ENCODE measurements around the gene PNLIPRP1. TPM values are rescaled to one million over a fixed set of nuclear protein-coding genes. Genes with fewer than 3 reads are reported as not detected.
A peak's percentile ranks its signal among the peaks of the same experiment; 100 is the strongest.

The PNLIPRP1 gene
- total RNA-seq, result 1 to 10 TPM in 2 of 8 experiments, under 1 TPM in 2, not detected in 4; 0.41 to 2.0 (median 0.82) TPM

DNA sequence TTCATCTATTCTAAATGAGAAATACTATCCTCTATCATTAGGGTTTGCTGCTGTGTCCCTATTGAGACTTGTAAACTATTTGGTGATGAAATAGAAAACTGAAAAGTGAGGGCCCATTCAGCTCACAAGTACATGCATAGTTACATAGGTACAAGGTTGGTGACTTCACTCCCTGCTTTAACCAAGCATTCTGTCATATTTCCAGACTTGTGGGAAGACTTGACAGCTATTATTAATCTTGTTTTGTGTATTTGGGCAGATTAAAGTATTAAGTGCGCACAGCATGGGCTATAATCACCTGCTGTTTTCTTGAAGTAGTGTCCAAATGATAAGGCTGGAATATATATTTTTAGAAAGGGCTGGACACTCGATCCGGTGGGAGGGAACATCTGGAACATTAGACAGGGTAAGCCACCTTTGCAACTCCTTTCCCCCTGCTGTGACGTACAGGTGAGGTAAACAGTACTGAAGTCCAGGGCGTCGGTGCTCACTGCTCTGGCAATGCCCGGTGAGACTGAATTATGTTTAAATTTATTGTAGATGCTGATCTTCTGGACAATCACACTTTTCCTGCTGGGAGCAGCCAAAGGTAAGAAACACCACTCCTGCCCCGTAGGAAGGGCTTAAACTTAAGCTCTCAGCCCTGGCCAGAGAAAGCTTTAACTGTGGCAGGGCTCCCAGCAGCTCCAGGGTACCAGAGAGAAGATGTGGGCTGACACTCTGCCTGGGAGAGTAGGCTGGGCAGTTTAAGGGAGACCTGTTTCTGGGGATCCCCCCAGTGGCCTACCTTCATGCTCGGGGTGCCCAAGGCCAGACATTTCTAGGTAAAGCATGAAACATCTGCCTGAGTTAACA is at the start of gene PNLIPRP1:
Gene PNLIPRP1, plus strand, starts transcription at position 370 of the 855 bp plus-strand sequence. Its CDS starts 171 bp downstream, at position 541.
- 19 to 94% (median 62%) methylated on average over 2 to 6 of the region's 9 CpGs; no CpG with 5 or more reads in 1 of the 10 experiments for WGBS, 10 experiments
- in situ Hi-C loops (cut with MboI; ENCODE audit: low pct_unique_long_range_greater_than_20kb in 2 of 9, low sequenced_read_pairs in 9 of 9, unreplicated experiment in 9 of 9), result no loop called here

GRCh38 chr10:116542007-116542677 is 48.6 kb upstream of the PNLIPRP1 start:
- Histone ChIP-seq H3K4me3 (no peak overlapping the region), H3K27ac (no peak overlapping the region), H3K4me1 (replicated peaks in 1 of 2) (peaks cover 0 to 8% of the 10 kb centered on the region in 2 donors)
- ATAC-seq (replicated peaks in 6 of 8), result no peak
- in situ Hi-C loops (cut with MboI; ENCODE audit: low pct_unique_long_range_greater_than_20kb in 2 of 9, low sequenced_read_pairs in 9 of 9, unreplicated experiment in 9 of 9), result no loop called here

More for the DNA sequence above, at the start of gene PNLIPRP1:
- no peak within 1 kb of the TSS for H3K27ac ChIP-seq
- ATAC-seq (replicated peaks in 6 of 8), result no peak
- no peak within 1 kb of the TSS for H3K4me3 ChIP-seq
- H3K4me1 ChIP-seq (replicated peaks in 1 of 2), result no peaks in the 10 kb centered on the region

GRCh38 chr10:116545122-116545521 is 45.6 kb upstream of the PNLIPRP1 start:
- H3K4me3 ChIP-seq, result no peak overlapping the region
- H3K27ac ChIP-seq, result no peak overlapping the region
- 8 to 100% (median 69%) methylated on average over 1 of the region's 1 CpG for WGBS, 10 experiments
- in situ Hi-C loops (cut with MboI; ENCODE audit: low pct_unique_long_range_greater_than_20kb in 2 of 9, low sequenced_read_pairs in 9 of 9, unreplicated experiment in 9 of 9), result no loop called here
- H3K4me1 ChIP-seq (replicated peaks in 1 of 2), result peaks cover 0 to 8% of the 10 kb centered on the region in 2 donors
- ATAC-seq (replicated peaks in 6 of 8), result peak in 1 of 8 experiments; percentile 19

DNA sequence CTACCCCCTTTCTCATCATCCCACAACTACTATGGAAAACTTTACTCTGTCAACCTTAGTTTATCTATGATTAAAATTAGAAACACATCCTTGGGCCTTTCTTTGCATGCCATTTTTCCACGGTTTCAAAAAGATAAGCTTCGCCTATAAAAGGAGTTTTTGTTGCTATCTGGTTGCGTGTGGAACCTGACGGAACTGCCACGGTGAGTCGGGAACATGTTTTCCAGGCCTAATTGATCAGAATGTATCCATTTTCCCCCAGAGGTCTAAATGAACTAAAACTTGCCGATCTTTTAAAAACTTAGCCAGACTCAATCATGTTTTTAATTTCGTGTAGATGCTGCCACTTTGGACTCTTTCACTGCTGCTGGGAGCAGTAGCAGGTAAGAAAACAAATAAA is 45.0 kb upstream of the PNLIPRP1 start, which contains the start of gene PNLIP:
Gene PNLIP, plus strand, starts transcription at position 176 of the 400 bp plus-strand sequence. Its CDS starts 162 bp downstream, at position 338.
- no peak within 1 kb of the TSS for H3K4me3 ChIP-seq
- no peak within 1 kb of the TSS for H3K27ac ChIP-seq
- 29 to 87% (median 80%) methylated on average over 3 to 8 of the region's 8 CpGs; no CpG with 5 or more reads in 1 of the 10 experiments for WGBS, 10 experiments
- no peak for ATAC-seq (replicated peaks in 6 of 8)
- in situ Hi-C loops (cut with MboI; ENCODE audit: low pct_unique_long_range_greater_than_20kb in 2 of 9, low sequenced_read_pairs in 9 of 9, unreplicated experiment in 9 of 9), result no loop called here
- H3K4me1 ChIP-seq (replicated peaks in 1 of 2), result peaks cover 0 to 8% of the 10 kb centered on the region in 2 donors

GRCh38 chr10:116548301-116548700 is 42.5 kb upstream of the PNLIPRP1 start:
- Histone ChIP-seq H3K4me3 (no peak overlapping the region), H3K27ac (no peak overlapping the region), H3K4me1 (replicated peaks in 1 of 2) (peaks cover 0 to 8% of the 10 kb centered on the region in 2 donors)
- in situ Hi-C loops (cut with MboI; ENCODE audit: low pct_unique_long_range_greater_than_20kb in 2 of 9, low sequenced_read_pairs in 9 of 9, unreplicated experiment in 9 of 9), result no loop called here
- WGBS, 10 experiments, result 17 to 97% (median 65%) methylated on average over 2 to 5 of the region's 5 CpGs; no CpG with 5 or more reads in 2 of the 10 experiments
- no peak for ATAC-seq (replicated peaks in 6 of 8)

DNA sequence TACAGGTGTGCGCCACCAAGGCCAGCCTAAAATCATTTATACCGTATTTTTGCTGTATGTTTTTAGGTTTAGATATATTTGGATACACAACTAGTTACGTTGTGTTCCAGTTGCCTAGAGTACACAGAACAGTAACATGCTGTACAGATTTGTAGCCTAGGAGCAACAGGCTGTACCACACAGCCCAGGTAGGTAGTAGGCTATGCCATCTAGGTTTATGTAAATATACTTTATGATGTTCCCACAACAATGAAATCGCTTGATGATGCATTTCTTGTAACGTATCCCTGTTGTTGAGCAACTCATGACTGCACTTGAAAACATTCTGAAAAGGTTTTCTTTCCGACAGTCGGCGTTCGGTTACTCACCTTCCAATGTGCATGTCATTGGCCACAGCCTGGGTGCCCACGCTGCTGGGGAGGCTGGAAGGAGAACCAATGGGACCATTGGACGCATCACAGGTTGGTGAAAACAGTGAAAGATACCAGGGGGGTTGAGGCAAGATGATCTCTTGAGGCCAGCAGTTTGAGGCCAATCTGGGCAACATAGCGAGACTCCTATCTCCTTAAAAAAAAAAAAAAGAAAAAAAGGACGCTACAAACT is 37.3 kb upstream of the PNLIPRP1 start:
- no peak overlapping the region for H3K4me3 ChIP-seq
- no peak for ATAC-seq (replicated peaks in 6 of 8)
- H3K27ac ChIP-seq, result no peak overlapping the region
- 36 to 91% (median 68%) methylated on average over 2 to 12 of the region's 13 CpGs; no CpG with 5 or more reads in 2 of the 10 experiments for WGBS, 10 experiments
- peaks cover 0 to 4% of the 10 kb centered on the region in 2 donors for H3K4me1 ChIP-seq (replicated peaks in 1 of 2)
- in situ Hi-C loops (cut with MboI; ENCODE audit: low pct_unique_long_range_greater_than_20kb in 2 of 9, low sequenced_read_pairs in 9 of 9, unreplicated experiment in 9 of 9), result no loop called here

DNA sequence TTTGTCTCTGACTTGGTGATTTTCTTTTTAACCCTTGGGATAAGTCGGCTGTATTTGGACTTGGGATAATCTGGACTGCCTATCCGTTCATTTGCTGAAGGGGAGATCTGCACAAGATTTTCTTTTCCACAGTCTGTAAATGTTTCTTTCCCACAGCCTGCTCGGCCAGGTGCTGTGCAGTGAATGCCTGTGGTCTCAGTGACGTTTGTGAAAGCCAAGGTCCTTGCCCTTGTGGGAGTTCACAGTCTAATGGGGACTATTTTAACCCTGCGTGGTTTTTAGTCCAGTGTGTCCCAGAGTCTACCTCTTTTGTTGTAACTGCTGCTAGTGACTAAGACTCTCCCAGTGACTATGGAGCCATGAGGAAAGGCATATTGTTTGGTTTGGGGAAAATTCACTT is 36.1 kb upstream of the PNLIPRP1 start:
- Histone ChIP-seq H3K4me3 (no peak overlapping the region), H3K27ac (no peak overlapping the region), H3K4me1 (replicated peaks in 1 of 2) (peaks cover 0 to 4% of the 10 kb centered on the region in 2 donors)
- ATAC-seq (replicated peaks in 6 of 8), result no peak
- in situ Hi-C loops (cut with MboI; ENCODE audit: low pct_unique_long_range_greater_than_20kb in 2 of 9, low sequenced_read_pairs in 9 of 9, unreplicated experiment in 9 of 9), result no loop called here
- WGBS, 10 experiments, result 0 to 95% (median 74%) methylated on average over 1 to 5 of the region's 5 CpGs; no CpG with 5 or more reads in 1 of the 10 experiments

DNA sequence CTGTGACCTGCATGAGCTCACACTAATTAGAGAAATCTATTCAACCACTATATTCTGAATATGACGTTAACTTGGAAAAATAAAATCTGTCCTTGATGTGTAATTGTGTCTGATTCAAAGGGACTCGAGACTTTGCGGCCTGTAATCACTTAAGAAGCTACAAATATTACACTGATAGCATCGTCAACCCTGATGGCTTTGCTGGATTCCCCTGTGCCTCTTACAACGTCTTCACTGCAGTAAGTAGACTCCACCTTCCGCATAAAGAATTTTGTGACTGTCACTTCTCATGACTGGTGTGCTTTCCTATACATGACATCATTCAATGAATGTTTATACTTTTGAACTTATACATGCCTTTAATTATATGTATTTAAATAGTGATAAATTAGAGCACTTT is 34.9 kb upstream of the PNLIPRP1 start:
- no peak overlapping the region for H3K27ac ChIP-seq
- ATAC-seq (replicated peaks in 6 of 8), result peak in 3 of 8 experiments; percentile 77 to 92 (median 91)
- peaks cover 0 to 4% of the 10 kb centered on the region in 2 donors for H3K4me1 ChIP-seq (replicated peaks in 1 of 2)
- WGBS, 10 experiments, result 17 to 80% (median 56%) methylated on average over 2 to 6 of the region's 6 CpGs
- in situ Hi-C loops (cut with MboI; ENCODE audit: low pct_unique_long_range_greater_than_20kb in 2 of 9, low sequenced_read_pairs in 9 of 9, unreplicated experiment in 9 of 9), result no loop called here
- H3K4me3 ChIP-seq, result no peak overlapping the region

GRCh38 chr10:116557305-116557880 is 33.4 kb upstream of the PNLIPRP1 start:
- ATAC-seq (replicated peaks in 6 of 8), result no peak
- in situ Hi-C loops (cut with MboI; ENCODE audit: low pct_unique_long_range_greater_than_20kb in 2 of 9, low sequenced_read_pairs in 9 of 9, unreplicated experiment in 9 of 9), result no loop called here
- Histone ChIP-seq H3K4me3 (no peak overlapping the region), H3K27ac (no peak overlapping the region), H3K4me1 (replicated peaks in 1 of 2) (peaks cover 0 to 4% of the 10 kb centered on the region in 2 donors)
- WGBS, 10 experiments, result 4 to 88% (median 80%) methylated on average over 1 to 5 of the region's 5 CpGs; no CpG with 5 or more reads in 1 of the 10 experiments

DNA sequence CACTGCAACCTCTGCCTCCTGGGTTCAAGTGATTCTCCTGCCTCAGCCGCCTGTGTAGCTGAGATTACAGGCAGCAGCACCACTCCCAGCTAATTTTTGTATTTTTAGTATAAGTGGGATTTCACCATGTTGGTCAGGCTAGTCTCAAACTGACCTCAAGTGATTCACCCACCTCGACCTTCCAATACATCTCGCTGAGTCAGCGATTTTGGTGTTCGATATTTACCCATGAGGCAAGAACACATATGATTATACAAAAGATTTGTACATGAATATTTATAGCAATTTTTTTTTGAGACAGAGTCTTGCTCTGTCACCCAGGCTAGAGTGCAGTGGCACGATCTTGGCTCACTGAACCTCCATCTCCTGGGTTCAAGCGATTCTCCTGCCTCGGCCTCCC is 25.2 kb upstream of the PNLIPRP1 start:
- Histone ChIP-seq H3K4me3 (no peak overlapping the region), H3K27ac (no peak overlapping the region), H3K4me1 (replicated peaks in 1 of 2) (no peaks in the 10 kb centered on the region)
- WGBS, 10 experiments, result 17 to 100% (median 98%) methylated on average over 1 to 8 of the region's 8 CpGs; no CpG with 5 or more reads in 2 of the 10 experiments
- in situ Hi-C loops (cut with MboI; ENCODE audit: low pct_unique_long_range_greater_than_20kb in 2 of 9, low sequenced_read_pairs in 9 of 9, unreplicated experiment in 9 of 9), result no loop called here
- ATAC-seq (replicated peaks in 6 of 8), result no peak

DNA sequence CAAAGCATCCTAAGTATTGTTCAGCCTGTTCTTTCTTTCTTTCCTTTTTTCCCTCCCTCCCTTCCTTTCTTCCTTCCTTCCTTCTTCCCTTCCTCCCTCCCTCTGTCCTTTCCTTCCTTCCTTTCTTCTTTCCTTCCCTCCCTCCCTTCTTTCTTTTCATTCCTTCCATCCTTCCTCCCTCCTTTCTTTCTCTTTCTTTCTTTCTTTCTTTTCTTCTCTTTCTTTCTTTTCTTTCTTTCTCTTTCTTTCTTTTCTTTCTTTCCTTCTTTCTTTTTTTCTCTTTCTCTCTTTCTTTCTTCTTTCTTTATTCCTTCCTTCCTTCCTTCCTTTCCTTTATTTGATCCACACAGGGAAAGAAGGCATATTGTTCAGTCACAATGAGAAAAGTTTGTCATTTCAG is 23.8 kb upstream of the PNLIPRP1 start:
- Histone ChIP-seq H3K4me1 (replicated peaks in 1 of 2) (no peaks in the 10 kb centered on the region), H3K27ac (no peak overlapping the region), H3K4me3 (no peak overlapping the region)
- ATAC-seq (replicated peaks in 6 of 8), result no peak
- in situ Hi-C loops (cut with MboI; ENCODE audit: low pct_unique_long_range_greater_than_20kb in 2 of 9, low sequenced_read_pairs in 9 of 9, unreplicated experiment in 9 of 9), result no loop called here

DNA sequence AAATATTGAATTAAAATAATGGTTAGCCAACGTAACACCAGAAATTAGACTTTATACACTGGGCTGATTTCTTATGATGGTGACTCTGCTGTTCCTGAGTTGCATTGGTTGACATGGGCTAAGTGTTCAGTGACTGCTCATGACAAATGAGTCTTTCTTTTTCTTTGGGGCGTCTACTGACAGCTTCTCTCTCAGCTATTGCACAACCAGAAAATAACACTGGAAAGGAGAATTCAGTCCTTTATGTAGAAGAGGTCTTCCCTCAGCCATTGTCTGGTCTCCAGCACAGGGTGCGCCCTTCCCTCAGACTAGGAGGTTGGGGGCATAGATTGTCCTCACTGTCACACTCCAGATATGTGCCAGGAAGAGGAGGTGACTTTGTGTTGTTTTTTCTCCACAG is 23.4 kb upstream of the PNLIPRP1 start:
- Histone ChIP-seq H3K27ac (no peak overlapping the region), H3K4me3 (no peak overlapping the region), H3K4me1 (replicated peaks in 1 of 2) (no peaks in the 10 kb centered on the region)
- WGBS, 10 experiments, result 0 to 90% (median 41%) methylated on average over 1 to 3 of the region's 3 CpGs; no CpG with 5 or more reads in 1 of the 10 experiments
- peak in 2 of 8 experiments; percentile 31 to 40 for ATAC-seq (replicated peaks in 6 of 8)
- in situ Hi-C loops (cut with MboI; ENCODE audit: low pct_unique_long_range_greater_than_20kb in 2 of 9, low sequenced_read_pairs in 9 of 9, unreplicated experiment in 9 of 9), result no loop called here
